Measurements from ENCODE around the gene TBR1.

- TF ChIP-seq, protein P1, sequence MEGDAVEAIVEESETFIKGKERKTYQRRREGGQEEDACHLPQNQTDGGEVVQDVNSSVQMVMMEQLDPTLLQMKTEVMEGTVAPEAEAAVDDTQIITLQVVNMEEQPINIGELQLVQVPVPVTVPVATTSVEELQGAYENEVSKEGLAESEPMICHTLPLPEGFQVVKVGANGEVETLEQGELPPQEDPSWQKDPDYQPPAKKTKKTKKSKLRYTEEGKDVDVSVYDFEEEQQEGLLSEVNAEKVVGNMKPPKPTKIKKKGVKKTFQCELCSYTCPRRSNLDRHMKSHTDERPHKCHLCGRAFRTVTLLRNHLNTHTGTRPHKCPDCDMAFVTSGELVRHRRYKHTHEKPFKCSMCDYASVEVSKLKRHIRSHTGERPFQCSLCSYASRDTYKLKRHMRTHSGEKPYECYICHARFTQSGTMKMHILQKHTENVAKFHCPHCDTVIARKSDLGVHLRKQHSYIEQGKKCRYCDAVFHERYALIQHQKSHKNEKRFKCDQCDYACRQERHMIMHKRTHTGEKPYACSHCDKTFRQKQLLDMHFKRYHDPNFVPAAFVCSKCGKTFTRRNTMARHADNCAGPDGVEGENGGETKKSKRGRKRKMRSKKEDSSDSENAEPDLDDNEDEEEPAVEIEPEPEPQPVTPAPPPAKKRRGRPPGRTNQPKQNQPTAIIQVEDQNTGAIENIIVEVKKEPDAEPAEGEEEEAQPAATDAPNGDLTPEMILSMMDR (conservative IDR thresholded peaks at IDR 0.05), result no peak
- TF ChIP-seq EZH2 (IDR thresholded peaks at IDR 0.05; ENCODE audit: low read depth), result no peak
Measured at GRCh38 chr2:161409308-161409907, 6.7 kb upstream of the TBR1 start.
